GM08714 (cell line): ENCODE results near the gene ABHD14A.

Experiments
- H3K4me3 ChIP-seq: fragments of 200-500 bp; sonication (Bioruptor generic); 2 replicates; pipeline ENCODE4 v1.5.1; 2014; ENCODE audit warnings: mild to moderate bottlenecking, low read length, inconsistent platforms
- ZNF274 ChIP-seq: IDR thresholded peaks from 2 replicates; pipeline ENCODE4 v1.6.1; 2012; ENCODE audit warnings: mild to moderate bottlenecking, low read depth, low read length

ABHD14A gene

DNA sequence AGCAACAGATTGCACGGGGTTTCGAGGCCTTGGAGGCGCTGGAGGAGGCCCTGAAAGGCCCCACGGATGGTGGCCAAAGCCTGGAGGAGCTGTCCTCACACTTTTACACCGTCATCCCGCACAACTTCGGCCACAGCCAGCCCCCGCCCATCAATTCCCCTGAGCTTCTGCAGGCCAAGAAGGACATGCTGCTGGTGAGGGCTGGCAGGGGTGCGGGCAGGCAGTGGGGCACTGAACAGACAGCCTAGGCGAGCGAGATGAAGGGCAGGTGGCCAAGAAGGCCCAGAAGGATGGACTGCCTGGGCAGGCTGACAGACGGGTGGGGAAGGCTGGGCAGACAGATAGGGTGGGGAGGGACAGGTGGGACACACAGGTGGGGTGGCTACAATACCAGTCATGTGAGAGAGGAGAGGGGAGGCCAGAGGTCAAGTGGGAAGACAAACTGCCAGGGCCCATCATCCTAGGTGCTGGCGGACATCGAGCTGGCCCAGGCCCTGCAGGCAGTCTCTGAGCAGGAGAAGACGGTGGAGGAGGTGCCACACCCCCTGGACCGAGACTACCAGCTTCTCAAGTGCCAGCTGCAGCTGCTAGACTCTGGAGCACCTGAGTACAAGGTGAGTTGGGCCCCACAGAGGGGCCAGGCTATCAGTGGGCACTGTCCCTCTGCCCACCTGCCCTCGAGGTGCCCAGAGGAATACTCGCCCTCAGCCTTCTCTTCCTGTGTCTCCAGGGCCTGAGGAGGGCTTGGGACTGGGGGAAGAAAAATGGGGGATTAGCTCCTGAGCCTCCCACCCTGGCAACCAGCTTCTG lies 29.6 kb upstream of the ABHD14A start:
- TF ChIP-seq ZNF274 = no peak
- no peak overlapping the region for H3K4me3 ChIP-seq

GRCh38 chr3:51945926-51946705 lies 28.7 kb upstream of the ABHD14A start:
- H3K4me3 ChIP-seq = no peak overlapping the region
- TF ChIP-seq ZNF274 = no peak

- no peak for TF ChIP-seq ZNF274
- no peak overlapping the region for H3K4me3 ChIP-seq
These were observed 28.1 kb upstream of the ABHD14A start for GRCh38 chr3:51946796-51947195.

- no peak overlapping the region for H3K4me3 ChIP-seq
- TF ChIP-seq ZNF274 = no peak
These were observed 27.5 kb upstream of the ABHD14A start for GRCh38 chr3:51947215-51947900.

DNA sequence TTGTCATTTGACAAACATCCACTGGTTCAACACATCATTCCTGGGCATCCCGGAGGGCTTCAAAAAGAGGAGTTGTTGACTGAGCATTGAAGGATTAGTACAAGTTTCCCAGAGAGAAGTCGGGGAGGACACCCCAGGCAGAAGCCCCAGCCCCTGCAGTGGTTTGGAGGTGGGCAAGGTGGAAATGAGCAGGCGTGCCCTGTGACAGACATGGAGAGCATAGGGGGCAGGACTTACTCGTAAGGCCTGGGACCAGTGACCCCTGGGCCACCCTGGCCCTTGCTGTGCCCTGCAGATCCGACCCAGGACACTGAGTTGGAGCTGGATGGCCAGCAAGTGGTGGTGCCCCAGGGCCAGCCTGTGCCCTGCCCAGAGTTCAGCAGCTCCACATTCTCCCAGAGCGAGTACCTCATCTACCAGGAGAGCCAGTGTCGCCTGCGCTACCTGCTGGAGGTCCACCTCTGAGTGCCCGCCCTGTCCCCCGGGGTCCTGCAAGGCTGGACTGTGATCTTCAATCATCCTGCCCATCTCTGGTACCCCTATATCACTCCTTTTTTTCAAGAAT lies 26.8 kb upstream of the ABHD14A start:
- no peak for TF ChIP-seq ZNF274
- no peak overlapping the region for H3K4me3 ChIP-seq

DNA sequence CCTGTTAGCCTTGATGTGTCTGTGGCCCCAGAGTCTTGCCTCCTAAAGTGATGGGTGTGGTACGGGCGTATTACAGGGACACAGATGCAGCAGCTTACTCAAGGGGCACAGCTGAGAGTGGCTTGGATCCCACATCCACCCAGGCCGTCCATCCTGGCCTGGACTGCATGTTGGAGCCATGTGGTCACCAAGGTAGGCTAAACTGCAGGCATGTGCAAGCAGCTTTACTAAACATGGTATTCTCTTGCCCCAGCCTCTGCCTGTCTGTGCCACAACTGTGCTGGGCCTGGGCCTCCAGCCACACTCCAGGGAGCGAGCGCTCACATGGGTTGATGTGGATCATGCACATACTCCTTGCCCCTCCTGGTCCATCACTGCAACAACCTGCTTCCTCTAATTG lies 25.7 kb upstream of the ABHD14A start:
- TF ChIP-seq ZNF274 = no peak
- H3K4me3 ChIP-seq = no peak overlapping the region

GRCh38 chr3:51950899-51951298 lies 24.0 kb upstream of the ABHD14A start:
- H3K4me3 ChIP-seq = no peak overlapping the region
- TF ChIP-seq ZNF274 = no peak

- H3K4me3 ChIP-seq = no peak overlapping the region
- no peak for TF ChIP-seq ZNF274
These were observed 21.4 kb upstream of the ABHD14A start for GRCh38 chr3:51953445-51953844.

- no peak for TF ChIP-seq ZNF274
- H3K4me3 ChIP-seq = no peak overlapping the region
These were observed 20.8 kb upstream of the ABHD14A start for GRCh38 chr3:51954105-51954504.

- no peak overlapping the region for H3K4me3 ChIP-seq
- TF ChIP-seq ZNF274 = no peak
These were observed 20.2 kb upstream of the ABHD14A start for GRCh38 chr3:51954713-51955112.

GRCh38 chr3:51955175-51955892 lies 19.5 kb upstream of the ABHD14A start, which contains the start of gene GPR62:
Gene GPR62 (plus strand): TSS chr3:51955381. CDS start chr3:51955653, 272 bp downstream.
- no peak for TF ChIP-seq ZNF274
- H3K4me3 ChIP-seq = no peak within 1 kb of the TSS; the same call in 1 of the 2 replicates

DNA sequence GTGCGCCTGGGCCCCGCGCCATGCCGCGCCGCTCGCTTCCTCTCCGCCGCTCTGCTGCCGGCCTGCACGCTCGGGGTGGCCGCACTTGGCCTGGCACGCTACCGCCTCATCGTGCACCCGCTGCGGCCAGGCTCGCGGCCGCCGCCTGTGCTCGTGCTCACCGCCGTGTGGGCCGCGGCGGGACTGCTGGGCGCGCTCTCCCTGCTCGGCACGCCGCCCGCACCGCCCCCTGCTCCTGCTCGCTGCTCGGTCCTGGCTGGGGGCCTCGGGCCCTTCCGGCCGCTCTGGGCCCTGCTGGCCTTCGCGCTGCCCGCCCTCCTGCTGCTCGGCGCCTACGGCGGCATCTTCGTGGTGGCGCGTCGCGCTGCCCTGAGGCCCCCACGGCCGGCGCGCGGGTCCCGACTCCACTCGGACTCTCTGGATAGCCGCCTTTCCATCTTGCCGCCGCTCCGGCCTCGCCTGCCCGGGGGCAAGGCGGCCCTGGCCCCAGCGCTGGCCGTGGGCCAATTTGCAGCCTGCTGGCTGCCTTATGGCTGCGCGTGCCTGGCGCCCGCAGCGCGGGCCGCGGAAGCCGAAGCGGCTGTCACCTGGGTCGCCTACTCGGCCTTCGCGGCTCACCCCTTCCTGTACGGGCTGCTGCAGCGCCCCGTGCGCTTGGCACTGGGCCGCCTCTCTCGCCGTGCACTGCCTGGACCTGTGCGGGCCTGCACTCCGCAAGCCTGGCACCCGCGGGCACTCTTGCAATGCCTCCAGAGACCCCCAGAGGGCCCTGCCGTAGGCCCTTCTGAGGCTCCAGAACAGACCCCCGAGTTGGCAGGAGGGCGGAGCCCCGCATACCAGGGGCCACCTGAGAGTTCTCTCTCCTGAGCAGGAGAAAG lies 18.7 kb upstream of the ABHD14A start:
- TF ChIP-seq ZNF274 = no peak
- no peak overlapping the region; the same call in 1 of the 2 replicates for H3K4me3 ChIP-seq
